Liver (tissue), 9 donors: ENCODE results near the gene FPR3. TPM values are rescaled to one million over a fixed set of nuclear protein-coding genes. Genes with fewer than 3 reads are reported as not detected.
A peak's percentile ranks its signal among the peaks of the same experiment; 100 is the strongest.
"Not testable (repeated sequence)": the region's sequence is repeated elsewhere in the genome, so short reads cannot be mapped to it uniquely, and the experiment has no call there.

Source experiments
- DNase-seq: peaks from one replicate; pipeline ENCODE4 v3.0.0-alpha.2; 2017; ENCODE audit warnings: low spot score
- H3K27ac ChIP-seq, 2 donors: one replicate each; pipeline ENCODE4 v1.7.0; 2013; ENCODE audit warnings: inconsistent platforms in 2 of 2, low read length in 2 of 2, control low read depth in 1 of 2, low read depth in 1 of 2, mild to moderate bottlenecking in 1 of 2
- H3K27me3 ChIP-seq, 4 donors: one replicate each; pipeline versions ENCODE4 v1.6.1 to v1.7.0; 2013; ENCODE audit warnings: low read length in 3 of 4, inconsistent platforms in 1 of 4, mild to moderate bottlenecking in 1 of 4, moderate library complexity in 1 of 4; ENCODE audit not compliant: control insufficient read depth in 4 of 4, insufficient read depth in 4 of 4
- H3K36me3 ChIP-seq, 4 donors: one replicate each; pipeline versions ENCODE4 v1.6.1 to v1.7.0; 2013; ENCODE audit warnings: low read length in 3 of 4, mild to moderate bottlenecking in 3 of 4, low read depth in 1 of 4, moderate library complexity in 1 of 4; ENCODE audit not compliant: control insufficient read depth in 4 of 4, insufficient read depth in 3 of 4
- H3K4me1 ChIP-seq, 4 donors: one replicate each; pipeline versions ENCODE4 v1.6.1 to v1.7.0; 2013; ENCODE audit warnings: low read length in 3 of 4, mild to moderate bottlenecking in 3 of 4, moderate library complexity in 1 of 4; ENCODE audit not compliant: control insufficient read depth in 4 of 4, insufficient read depth in 4 of 4
- H3K4me3 ChIP-seq, 3 donors: one replicate each; pipeline versions ENCODE4 v1.6.1 to v1.7.0; 2013; ENCODE audit warnings: low read length in 3 of 3, control low read depth in 1 of 3, low read depth in 1 of 3, mild to moderate bottlenecking in 1 of 3
- H3K9ac ChIP-seq, 2 donors: one replicate each; pipeline ENCODE4 v1.7.0; 2013; ENCODE audit warnings: low read length in 2 of 2, mild to moderate bottlenecking in 2 of 2, moderate library complexity in 2 of 2, control low read depth in 1 of 2, low read depth in 1 of 2
- H3K9me3 ChIP-seq, 4 donors: one replicate each; pipeline versions ENCODE4 v1.6.1 to v1.7.0; 2013; ENCODE audit warnings: low read length in 3 of 4; ENCODE audit not compliant: control insufficient read depth in 4 of 4
- CTCF ChIP-seq: fragments of 150-350 bp; IDR thresholded peaks from 2 replicates; pipeline ENCODE4 v1.5.1; 2017; ENCODE audit warnings: improper control_type of control experiment, low read depth, low read length; ENCODE audit not compliant: missing input control
- HNF4A ChIP-seq, 2 donors: conservative IDR thresholded peaks; 2 replicates each; pipeline ENCODE4 v1.6.1; 2016; ENCODE audit warnings: antibody characterized with exemption in 2 of 2, mild to moderate bottlenecking in 2 of 2
- JUND ChIP-seq, 2 donors: IDR thresholded peaks; 2 replicates each; pipeline ENCODE4 v1.6.1; 2016; ENCODE audit warnings: antibody characterized with exemption in 2 of 2
- NR2F2 ChIP-seq: IDR thresholded peaks from 2 replicates; pipeline ENCODE4 v1.6.1; 2016; ENCODE audit warnings: antibody characterized with exemption
- RAD21 ChIP-seq, 2 donors: IDR thresholded peaks; 2 replicates each; pipeline ENCODE4 v1.6.1; 2016; ENCODE audit warnings: antibody characterized with exemption in 2 of 2, mild to moderate bottlenecking in 2 of 2
- RXRA ChIP-seq, 2 donors: IDR thresholded peaks; 2 replicates each; pipeline ENCODE4 v1.6.1; 2017 to 2018; ENCODE audit warnings: antibody characterized with exemption in 2 of 2, mild to moderate bottlenecking in 1 of 2
- TAF1 ChIP-seq: conservative IDR thresholded peaks from 2 replicates; pipeline ENCODE4 v1.6.1; 2016; ENCODE audit warnings: antibody characterized with exemption, mild to moderate bottlenecking
- YY1 ChIP-seq: IDR thresholded peaks from 2 replicates; pipeline ENCODE4 v1.6.1; 2016; ENCODE audit warnings: antibody characterized with exemption, mild to moderate bottlenecking
- ZBTB33 ChIP-seq: IDR thresholded peaks from 2 replicates; pipeline ENCODE4 v1.6.1; 2016; ENCODE audit warnings: antibody characterized with exemption
- WGBS: extraction: QIAGEN DNeasy Blood & Tissue Kit; methylation state at CpG from one replicate; pipeline ENCODE4 v1.1.7; 2013; 5-methylcytosine and 5-hydroxymethylcytosine counted together
- polyA plus RNA-seq, 2 donors: library from polyadenylated mRNA; stranded (reverse) in 1 of 2; unstranded in 1 of 2; fragments of 200-250 nt in 1 of 2; fragments of >200 nt in 1 of 2; fragmentation: Nextera tagmentation in 1 of 2; extraction: Ambion mirVana in 1 of 2; gene quantifications; one replicate each; pipeline versions ENCODE4 v1.2.1 to v1.2.3, GENCODE V29; 2013 to 2015
- total RNA-seq, 2 donors: library from RNA; depleted of rRNA; stranded (reverse); fragments of >200 nt; gene quantifications; one replicate each; pipeline ENCODE4 v1.2.3, GENCODE V29; 2014
- TF ChIP-seq, protein P1 (sequence below): IDR thresholded peaks from 2 replicates; pipeline ENCODE4 v1.6.1; 2016; ENCODE audit warnings: antibody characterized with exemption
- donor health status: healthy.
- donor health status: healthy.
- donor health status: healthy.
- donor health status: healthy.
- donor health status: healthy.

FPR3 gene
- total and polyA plus RNA-seq, 4 donors, result 1.0 to 7.8 (median 4.1) TPM

- 40% methylated on average over 5 of the region's 5 CpGs for WGBS
- no peak overlapping the region for H3K4me3 ChIP-seq
- H3K27ac ChIP-seq, result peak overlapping the region in 1 of 2 donors; percentile 33
- TF ChIP-seq CTCF, result no peak
- no peak for TF ChIP-seq TAF1
- TF ChIP-seq RXRA (IDR thresholded peaks at IDR 0.05), result no peak
- no peak for TF ChIP-seq NR2F2
- TF ChIP-seq JUND (IDR thresholded peaks at IDR 0.05), result no peak
- TF ChIP-seq HNF4A (conservative IDR thresholded peaks at IDR 0.05), result no peak
- TF ChIP-seq, protein P1, sequence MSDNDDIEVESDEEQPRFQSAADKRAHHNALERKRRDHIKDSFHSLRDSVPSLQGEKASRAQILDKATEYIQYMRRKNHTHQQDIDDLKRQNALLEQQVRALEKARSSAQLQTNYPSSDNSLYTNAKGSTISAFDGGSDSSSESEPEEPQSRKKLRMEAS, result no peak
- no peak for TF ChIP-seq YY1
- TF ChIP-seq RAD21 (IDR thresholded peaks at IDR 0.05), result no peak
- no peak for TF ChIP-seq ZBTB33
- peaks cover 0 to 7% (median 4%) of the 10 kb centered on the region in 4 donors for H3K4me1 ChIP-seq
- H3K27me3 ChIP-seq, result no peaks in the 10 kb centered on the region
- no peak overlapping the region for H3K9ac ChIP-seq
- no peaks in the 10 kb centered on the region for H3K36me3 ChIP-seq
- H3K9me3 ChIP-seq, result peaks cover 0 to 18% (median 6%) of the 10 kb centered on the region in 4 donors
- no peak for DNase-seq
These were observed 9.0 kb downstream of the FPR3 start for GRCh38 chr19:51803967-51804366.

DNA sequence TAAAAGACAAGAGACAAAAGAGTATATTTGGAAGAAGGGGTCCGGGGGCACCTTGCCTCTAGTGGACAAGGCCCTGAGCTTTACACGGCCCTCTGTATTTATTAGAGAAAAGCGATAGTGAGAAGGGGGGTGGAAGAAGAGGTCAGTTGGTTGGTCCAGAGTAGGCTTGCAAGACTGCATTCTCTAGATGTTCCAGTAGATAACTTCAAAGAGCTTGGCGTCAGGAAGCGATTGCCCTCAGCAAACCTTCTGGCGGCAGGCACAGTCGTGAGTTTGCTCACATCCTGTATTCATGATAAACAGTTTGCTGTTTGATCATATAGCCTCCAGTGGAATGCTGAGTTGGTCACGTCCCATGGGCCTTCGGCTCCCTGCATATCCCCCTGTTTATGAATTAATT lies 9.8 kb downstream of the FPR3 start:
- Histone ChIP-seq H3K27ac (peak overlapping the region in 1 of 2 donors; percentile 46), H3K9me3 (peaks cover 2 to 12% (median 6%) of the 10 kb centered on the region in 4 donors)
- DNase-seq, H3K9ac ChIP-seq, H3K4me1 ChIP-seq, H3K4me3 ChIP-seq, H3K27me3 ChIP-seq, H3K36me3 ChIP-seq: not testable (repeated sequence)
- 69% methylated on average over 9 of the region's 9 CpGs for WGBS

DNA sequence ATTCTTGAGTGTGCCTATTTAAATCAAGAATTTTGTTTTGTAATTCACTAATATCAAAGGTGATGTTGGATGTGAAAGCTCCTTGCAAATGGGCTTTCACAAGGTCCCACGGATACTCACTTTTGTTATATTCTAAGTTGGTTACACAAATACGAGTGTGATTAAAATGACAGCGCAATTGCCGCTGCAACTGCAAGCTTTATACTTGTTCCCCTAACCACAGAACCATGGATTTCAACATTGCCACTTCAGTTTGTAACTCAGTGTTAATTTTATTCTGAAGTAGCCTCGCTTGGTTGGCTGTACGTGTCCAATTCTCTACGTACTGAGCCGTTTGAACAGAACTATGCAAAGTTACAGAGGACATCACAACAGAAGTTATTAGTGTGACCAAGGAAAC lies 10.4 kb downstream of the FPR3 start:
- H3K27me3 ChIP-seq, H3K9ac ChIP-seq, H3K4me1 ChIP-seq, DNase-seq, H3K4me3 ChIP-seq, H3K9me3 ChIP-seq, H3K36me3 ChIP-seq: not testable (repeated sequence)
- peak overlapping the region in 1 of 2 donors; percentile 46 for H3K27ac ChIP-seq
- 79% methylated on average over 8 of the region's 8 CpGs for WGBS

GRCh38 chr19:51806571-51806970 lies 11.6 kb downstream of the FPR3 start:
- WGBS, result 92% methylated on average over 5 of the region's 5 CpGs
- H3K27ac ChIP-seq, H3K27me3 ChIP-seq, H3K36me3 ChIP-seq, H3K9ac ChIP-seq, H3K4me1 ChIP-seq, DNase-seq, H3K4me3 ChIP-seq: not testable (repeated sequence)
- H3K9me3 ChIP-seq, result peaks cover 3 to 15% (median 7%) of the 10 kb centered on the region in 4 donors
